ENCODE measurements around the gene TCAF1.

GRCh38 chr7:143905509-143905908, 3.5 kb upstream of the TCAF1 start:
- TF ChIP-seq CTCF (IDR thresholded peaks at IDR 0.05) (no peak), POLR2A (IDR thresholded peaks at IDR 0.05) (no peak)
